NCI-H345 treated with DMSO at 0.1 percent for 48 hours (cell line): ENCODE measurements around the gene CABP4.
A peak's percentile ranks its signal among the peaks of the same experiment; 100 is the strongest.
"Not testable (repeated sequence)": the region's sequence is repeated elsewhere in the genome, so short reads cannot be mapped to it uniquely, and the experiment has no call there.

Experiments used
- DNase-seq: peaks from one replicate; lab custom pipeline; 2025; ENCODE audit not compliant: unreplicated experiment; lab: John Stamatoyannopoulos, UW

The CABP4 gene

GRCh38 chr11:67476692-67477091 is 21.5 kb downstream of the CABP4 start:
- DNase-seq, result not testable (repeated sequence)

DNA sequence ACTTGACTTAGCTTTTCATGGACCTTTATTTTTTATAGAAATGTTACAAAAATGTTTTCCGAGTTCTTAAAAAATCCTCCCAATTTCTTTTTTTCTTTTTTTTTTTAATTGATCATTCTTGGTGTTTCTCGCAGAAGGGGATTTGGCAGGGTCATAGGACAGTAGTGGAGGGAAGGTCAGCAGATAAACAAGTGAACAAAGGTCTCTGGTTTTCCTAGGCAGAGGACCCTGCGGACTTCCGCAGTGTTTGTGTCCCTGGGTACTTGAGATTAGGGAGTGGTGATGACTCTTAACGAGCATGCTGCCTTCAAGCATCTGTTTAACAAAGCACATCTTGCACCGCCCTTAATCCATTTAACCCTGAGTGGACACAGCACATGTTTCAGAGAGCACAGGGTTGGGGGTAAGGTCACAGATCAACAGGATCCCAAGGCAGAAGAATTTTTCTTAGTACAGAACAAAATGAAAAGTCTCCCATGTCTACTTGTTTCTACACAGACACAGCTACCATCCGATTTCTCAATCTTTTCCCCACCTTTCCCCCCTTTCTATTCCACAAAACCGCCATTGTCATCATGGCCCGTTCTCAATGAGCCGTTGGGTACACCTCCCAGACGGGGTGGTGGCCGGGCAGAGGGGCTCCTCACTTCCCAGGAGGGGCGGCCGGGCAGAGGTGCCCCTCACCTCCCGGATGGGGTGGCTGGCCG is 22.3 kb downstream of the CABP4 start:
- DNase-seq, result not testable (repeated sequence)

DNA sequence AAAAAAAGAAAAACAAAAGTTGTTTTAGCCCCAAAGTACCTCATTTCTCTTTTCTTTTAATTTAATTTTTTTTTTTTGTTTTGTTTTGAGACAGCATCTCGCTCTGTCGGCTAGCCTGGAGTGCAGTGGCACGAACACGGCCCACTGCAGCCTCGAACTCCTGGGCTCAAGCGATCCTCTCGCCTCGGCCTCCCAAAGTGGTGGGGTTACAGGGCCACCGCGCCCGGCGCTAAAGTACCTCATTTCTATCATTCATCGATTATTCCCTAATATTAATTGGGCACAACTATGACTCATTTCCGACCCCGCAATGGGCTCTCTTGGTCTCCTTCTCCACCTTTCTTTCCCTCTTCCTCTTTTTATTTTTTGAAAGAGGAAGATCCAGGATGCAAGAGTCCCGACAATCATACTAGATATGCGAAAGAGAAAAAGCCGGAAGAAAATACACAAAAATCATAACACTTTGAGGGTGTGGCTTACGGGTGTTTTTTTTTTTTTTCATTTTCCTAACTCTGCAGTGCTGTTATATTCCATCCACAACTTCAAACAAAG is 27.2 kb downstream of the CABP4 start:
- DNase-seq, result no peak

GRCh38 chr11:67482827-67483798 is 28.0 kb downstream of the CABP4 start, which contains the start of gene AIP:
TSS of gene AIP (plus strand) at chr11:67483026. CDS start at chr11:67483159, 133 bp downstream.
- peak; percentile 97 for DNase-seq

- DNase-seq, result no peak
Observed at GRCh38 chr11:67483831-67484665, 28.9 kb downstream of the CABP4 start.

- DNase-seq, result no peak
Observed at GRCh38 chr11:67484847-67485311, 29.7 kb downstream of the CABP4 start.

DNA sequence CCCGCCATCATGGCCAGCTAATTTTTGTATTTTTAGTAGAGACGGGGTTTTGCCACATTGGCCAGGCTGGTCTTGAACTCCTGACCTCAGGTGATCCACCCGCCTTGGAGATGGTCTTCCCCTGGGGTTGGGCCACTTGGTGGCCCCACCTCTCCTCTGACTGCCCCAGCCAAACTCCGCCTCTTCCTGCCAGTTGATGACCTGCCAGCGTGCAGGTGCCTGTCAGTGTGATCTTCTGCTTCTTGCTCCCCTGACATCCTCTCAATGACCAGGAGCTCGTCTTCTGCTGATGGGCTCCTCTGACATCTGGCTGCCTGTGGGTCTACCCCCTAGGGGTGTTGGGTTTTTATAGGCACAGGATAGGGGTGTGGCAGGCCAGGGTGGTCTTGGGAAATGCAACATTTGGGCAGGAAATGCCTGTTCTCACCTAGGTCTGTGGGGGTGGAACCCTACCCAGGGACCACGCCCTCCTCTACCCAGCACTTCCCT is 30.8 kb downstream of the CABP4 start:
- not testable (repeated sequence) for DNase-seq

DNA sequence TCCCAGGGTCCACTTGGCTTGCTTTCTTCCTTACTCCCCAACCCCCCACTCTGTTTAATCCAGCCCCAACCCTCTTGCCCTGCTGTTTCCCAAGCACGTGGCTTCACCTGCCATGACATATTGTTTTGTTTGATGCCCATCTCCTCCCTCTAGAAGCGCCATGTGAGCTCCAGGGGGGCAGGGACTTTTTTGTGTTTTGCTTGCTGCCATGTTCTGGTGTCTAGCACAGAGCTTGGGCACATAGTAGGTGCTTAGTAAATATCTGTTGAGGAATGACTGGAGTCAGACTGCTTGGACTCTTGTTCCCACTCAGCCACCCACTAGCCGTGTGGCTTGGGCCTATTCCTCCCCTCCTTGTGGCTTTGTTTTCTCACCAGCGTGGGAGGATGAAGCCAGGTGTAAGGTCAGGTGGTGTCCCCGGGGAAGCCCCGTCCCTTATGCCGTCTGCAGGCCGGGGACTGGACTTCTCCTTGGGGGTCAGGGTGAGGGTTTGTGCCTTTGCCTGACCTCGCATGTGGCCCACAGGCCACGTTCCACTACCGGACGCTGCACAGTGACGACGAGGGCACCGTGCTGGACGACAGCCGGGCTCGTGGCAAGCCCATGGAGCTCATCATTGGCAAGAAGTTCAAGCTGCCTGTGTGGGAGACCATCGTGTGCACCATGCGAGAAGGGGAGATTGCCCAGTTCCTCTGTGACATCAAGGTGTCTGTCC is 31.5 kb downstream of the CABP4 start:
- DNase-seq, result no peak

GRCh38 chr11:67489203-67489884 is 34.2 kb downstream of the CABP4 start:
- DNase-seq, result no peak

GRCh38 chr11:67489885-67490726 is 35.0 kb downstream of the CABP4 start:
- no peak for DNase-seq

DNA sequence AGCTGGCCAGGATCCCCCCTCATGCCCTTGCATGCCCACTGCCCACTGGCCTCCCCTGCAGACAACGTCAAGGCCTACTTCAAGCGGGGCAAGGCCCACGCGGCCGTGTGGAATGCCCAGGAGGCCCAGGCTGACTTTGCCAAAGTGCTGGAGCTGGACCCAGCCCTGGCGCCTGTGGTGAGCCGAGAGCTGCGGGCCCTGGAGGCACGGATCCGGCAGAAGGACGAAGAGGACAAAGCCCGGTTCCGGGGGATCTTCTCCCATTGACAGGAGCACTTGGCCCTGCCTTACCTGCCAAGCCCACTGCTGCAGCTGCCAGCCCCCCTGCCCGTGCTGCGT is 35.5 kb downstream of the CABP4 start:
- DNase-seq, result no peak

GRCh38 chr11:67491276-67492068 is 36.3 kb downstream of the CABP4 start:
- DNase-seq, result no peak

DNA sequence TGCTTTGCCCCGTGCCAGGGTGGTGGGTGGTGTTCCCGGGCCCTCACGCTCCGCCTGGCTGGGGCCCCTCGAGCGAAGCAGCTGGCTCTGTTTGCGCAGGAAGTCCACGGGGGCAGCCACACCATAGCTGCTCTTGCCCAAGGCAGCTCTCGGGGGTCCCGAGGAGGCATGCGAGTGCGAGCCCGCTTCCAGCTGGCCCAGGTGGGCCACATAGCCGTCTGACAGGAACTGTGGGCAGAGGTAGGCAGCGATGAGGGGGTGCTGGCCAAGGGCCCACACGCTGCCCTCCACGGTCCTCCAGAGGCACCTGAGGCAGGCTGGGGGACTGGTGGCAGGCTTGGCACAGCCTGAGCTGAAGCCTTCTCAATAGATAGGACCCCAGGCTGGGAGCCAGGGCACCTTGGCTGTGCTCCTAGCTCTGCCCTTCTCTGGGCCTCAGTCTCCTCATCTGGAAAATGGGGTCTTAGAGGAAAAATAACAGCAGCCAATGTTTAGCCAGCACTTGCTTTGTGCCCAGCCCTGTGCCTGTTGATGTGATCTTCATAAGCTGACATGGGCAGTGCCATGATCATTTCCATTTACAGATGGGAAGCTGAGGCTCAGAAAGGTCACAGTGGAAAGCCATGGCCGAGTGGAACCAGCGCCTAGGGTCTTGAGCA is 37.0 kb downstream of the CABP4 start:
- no peak for DNase-seq

GRCh38 chr11:67492801-67493547 is 37.8 kb downstream of the CABP4 start:
- no peak for DNase-seq

GRCh38 chr11:67493548-67494370 is 38.6 kb downstream of the CABP4 start:
- DNase-seq, result no peak
